HepG2 (cell line): Measurements from ENCODE around the gene SRSF2. TPM values are rescaled to one million over a fixed set of nuclear protein-coding genes. Genes with fewer than 3 reads are reported as not detected.

Experiments used
- DBP ChIP-seq: sonication (generic); formaldehyde crosslinking; IDR thresholded peaks from 2 replicates; pipeline ENCODE4 v1.4.0; 2020; ENCODE audit warnings: missing genetic modification reagents; ENCODE audit errors: not compliant biosample characterization
- HMG20B ChIP-seq: conservative IDR thresholded peaks from 2 replicates; pipeline ENCODE4 v1.6.1; 2016; ENCODE audit warnings: missing genetic modification reagents, missing compliant biosample characterization
- HNF4A ChIP-seq: sonication (generic); formaldehyde crosslinking; IDR thresholded peaks from 2 replicates; pipeline ENCODE4 v1.4.0; 2020; ENCODE audit warnings: missing genetic modification reagents
- HOXA3 ChIP-seq: sonication (generic); formaldehyde crosslinking; IDR thresholded peaks from 2 replicates; pipeline ENCODE4 v1.5.0; 2020; ENCODE audit warnings: missing genetic modification reagents
- JDP2 ChIP-seq: sonication (generic); formaldehyde crosslinking; IDR thresholded peaks from 2 replicates; pipeline ENCODE4 v1.8.1; 2022; ENCODE audit warnings: missing genetic modification reagents, borderline replicate concordance
- JUNB ChIP-seq: sonication (generic); formaldehyde crosslinking; IDR thresholded peaks from 2 replicates; pipeline ENCODE4 v1.8.0; 2022; ENCODE audit warnings: missing genetic modification reagents, mild to moderate bottlenecking, borderline replicate concordance
- NFKBIZ ChIP-seq: IDR thresholded peaks from 2 replicates; pipeline ENCODE4 v1.6.1; 2018; ENCODE audit warnings: missing genetic modification reagents, missing compliant biosample characterization
- PRDM10 ChIP-seq: sonication (generic); formaldehyde crosslinking; IDR thresholded peaks from 2 replicates; pipeline ENCODE4 v1.4.0; 2020; ENCODE audit warnings: low read depth, missing genetic modification reagents
- SP2 ChIP-seq: sonication (generic); formaldehyde crosslinking; IDR thresholded peaks from 2 replicates; pipeline ENCODE4 v1.5.1; 2020; ENCODE audit warnings: mild to moderate bottlenecking, missing genetic modification reagents
- ZFP36 ChIP-seq: fragments of 150-350 bp; IDR thresholded peaks from 2 replicates; pipeline ENCODE4 v1.6.1; 2018; ENCODE audit warnings: borderline replicate concordance, low read length, low read depth; ENCODE audit not compliant: partially characterized antibody
- ZNF138 ChIP-seq: sonication (generic); formaldehyde crosslinking; IDR thresholded peaks from 2 replicates; pipeline ENCODE4 v1.5.0; 2020; ENCODE audit warnings: mild to moderate bottlenecking, low read depth, missing genetic modification reagents
- ZNF329 ChIP-seq: sonication (generic); formaldehyde crosslinking; IDR thresholded peaks from 2 replicates; pipeline ENCODE4 v1.9.0; 2021; ENCODE audit warnings: low read depth, mild to moderate bottlenecking, missing genetic modification reagents
- ZSCAN21 ChIP-seq: sonication (generic); formaldehyde crosslinking; IDR thresholded peaks from 2 replicates; pipeline ENCODE4 v1.8.0; 2022; ENCODE audit warnings: mild to moderate bottlenecking, missing genetic modification reagents, moderate library complexity, borderline replicate concordance
- ZSCAN31 ChIP-seq: sonication (generic); formaldehyde crosslinking; IDR thresholded peaks from 2 replicates; pipeline ENCODE4 v1.5.0; 2020; ENCODE audit warnings: low read depth, mild to moderate bottlenecking, missing genetic modification reagents
- polyA plus RNA-seq, 8 experiments: library from polyadenylated mRNA; depleted of rRNA in 3 of 8; stranded (reverse) in 7 of 8; unstranded in 1 of 8; fragments of >200 nt; fragmentation: Illumina TruSeq in 4 of 8; extraction: Trizol in 4 of 8; gene quantifications; 2 replicates each; pipeline versions ENCODE4 v1.2.1 to v1.2.3, GENCODE V29; 2011 to 2016; ENCODE audit warnings: low read depth in 4 of 8, missing spikeins in 1 of 8, mixed read lengths in 1 of 8; ENCODE audit not compliant: insufficient read depth in 1 of 8
- total RNA-seq, 5 experiments: library from RNA; depleted of rRNA; stranded (reverse); fragments of >200 nt; fragmentation: Illumina TruSeq; extraction: Trizol; gene quantifications; 2 replicates each; pipeline ENCODE4 v1.2.3, GENCODE V29; 2016; ENCODE audit warnings: low read depth in 1 of 5
- TF ChIP-seq, protein P1 (sequence below): sonication (generic); formaldehyde crosslinking; IDR thresholded peaks from 2 replicates; pipeline ENCODE4 v1.4.0; 2020; ENCODE audit warnings: mild to moderate bottlenecking, low read depth, missing genetic modification reagents
- TF ChIP-seq, protein P2 (sequence below): sonication (generic); formaldehyde crosslinking; IDR thresholded peaks from 2 replicates; pipeline ENCODE4 v1.4.0; 2020; ENCODE audit warnings: missing genetic modification reagents, borderline replicate concordance
- TF ChIP-seq, protein P3 (sequence below): sonication (generic); formaldehyde crosslinking; IDR thresholded peaks from 2 replicates; pipeline ENCODE4 v1.8.0; 2022; ENCODE audit warnings: mild to moderate bottlenecking, missing genetic modification reagents, borderline replicate concordance

Gene SRSF2
- total and polyA plus RNA-seq, 2 of the 13 experiments (the other 11 are each of a cell fraction or from before 2014, with no cell fraction given), result 306 to 319 TPM

DNA sequence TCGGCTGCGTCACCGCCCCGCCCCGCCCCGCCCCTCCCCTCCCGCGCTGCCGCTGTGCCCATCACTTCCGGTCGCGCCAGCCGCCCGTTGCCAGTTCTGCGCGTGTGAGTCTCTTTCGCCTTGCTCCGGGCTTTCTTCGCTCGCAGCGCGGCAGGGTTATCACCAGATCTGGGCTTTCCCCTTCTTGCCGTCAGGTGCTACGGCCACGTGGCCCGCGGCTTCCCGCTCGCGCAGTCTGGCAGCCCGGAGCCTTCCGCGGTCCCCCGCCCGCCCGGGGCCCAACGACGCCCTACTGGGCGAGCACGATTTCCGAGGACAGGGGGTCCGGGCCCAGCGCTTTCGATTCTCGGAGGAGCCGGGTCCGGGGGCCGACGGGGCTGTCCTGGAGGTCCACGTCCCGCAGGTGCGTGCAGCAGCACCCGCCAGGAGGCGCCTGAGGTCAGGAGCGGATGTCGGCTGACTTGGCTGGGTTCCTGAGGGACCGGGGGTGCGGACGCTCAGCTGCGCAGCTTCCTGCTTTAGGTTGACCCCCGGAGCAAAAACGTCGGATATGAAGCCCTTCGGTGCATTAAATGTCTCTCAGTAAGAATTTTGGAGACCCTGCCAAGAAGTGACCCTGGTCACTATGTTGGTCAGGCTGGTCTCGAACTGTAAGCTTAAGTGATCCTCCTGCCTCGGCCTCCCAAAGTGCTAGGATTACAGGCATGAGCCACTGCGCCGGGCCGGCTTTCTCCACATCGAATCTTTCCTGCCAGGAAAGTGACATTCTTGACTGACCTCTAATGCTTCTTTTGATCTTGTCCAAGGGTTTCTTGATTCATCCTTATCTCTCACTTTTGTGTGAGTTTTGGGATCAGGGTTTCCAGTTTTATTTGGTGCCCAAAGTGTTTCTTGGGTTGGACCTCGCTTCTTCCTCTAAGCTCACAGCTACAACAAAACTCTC is 10.1 kb downstream of the SRSF2 start, which contains the start of gene METTL23 (continued):
- TF ChIP-seq ZSCAN31 (CRISPR knock-in tag), result no peak; the same call in 1 of the 2 replicates
- no peak for TF ChIP-seq DBP (CRISPR knock-in tag)
- TF ChIP-seq SP2 (CRISPR knock-in tag), result no peak
- TF ChIP-seq NFKBIZ, result no peak
- TF ChIP-seq, protein P1, sequence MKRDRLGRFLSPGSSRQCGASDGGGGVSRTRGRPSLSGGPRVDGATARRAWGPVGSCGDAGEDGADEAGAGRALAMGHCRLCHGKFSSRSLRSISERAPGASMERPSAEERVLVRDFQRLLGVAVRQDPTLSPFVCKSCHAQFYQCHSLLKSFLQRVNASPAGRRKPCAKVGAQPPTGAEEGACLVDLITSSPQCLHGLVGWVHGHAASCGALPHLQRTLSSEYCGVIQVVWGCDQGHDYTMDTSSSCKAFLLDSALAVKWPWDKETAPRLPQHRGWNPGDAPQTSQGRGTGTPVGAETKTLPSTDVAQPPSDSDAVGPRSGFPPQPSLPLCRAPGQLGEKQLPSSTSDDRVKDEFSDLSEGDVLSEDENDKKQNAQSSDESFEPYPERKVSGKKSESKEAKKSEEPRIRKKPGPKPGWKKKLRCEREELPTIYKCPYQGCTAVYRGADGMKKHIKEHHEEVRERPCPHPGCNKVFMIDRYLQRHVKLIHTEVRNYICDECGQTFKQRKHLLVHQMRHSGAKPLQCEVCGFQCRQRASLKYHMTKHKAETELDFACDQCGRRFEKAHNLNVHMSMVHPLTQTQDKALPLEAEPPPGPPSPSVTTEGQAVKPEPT, result no peak
- no peak for TF ChIP-seq ZSCAN21 (CRISPR knock-in tag)
- TF ChIP-seq, protein P2, sequence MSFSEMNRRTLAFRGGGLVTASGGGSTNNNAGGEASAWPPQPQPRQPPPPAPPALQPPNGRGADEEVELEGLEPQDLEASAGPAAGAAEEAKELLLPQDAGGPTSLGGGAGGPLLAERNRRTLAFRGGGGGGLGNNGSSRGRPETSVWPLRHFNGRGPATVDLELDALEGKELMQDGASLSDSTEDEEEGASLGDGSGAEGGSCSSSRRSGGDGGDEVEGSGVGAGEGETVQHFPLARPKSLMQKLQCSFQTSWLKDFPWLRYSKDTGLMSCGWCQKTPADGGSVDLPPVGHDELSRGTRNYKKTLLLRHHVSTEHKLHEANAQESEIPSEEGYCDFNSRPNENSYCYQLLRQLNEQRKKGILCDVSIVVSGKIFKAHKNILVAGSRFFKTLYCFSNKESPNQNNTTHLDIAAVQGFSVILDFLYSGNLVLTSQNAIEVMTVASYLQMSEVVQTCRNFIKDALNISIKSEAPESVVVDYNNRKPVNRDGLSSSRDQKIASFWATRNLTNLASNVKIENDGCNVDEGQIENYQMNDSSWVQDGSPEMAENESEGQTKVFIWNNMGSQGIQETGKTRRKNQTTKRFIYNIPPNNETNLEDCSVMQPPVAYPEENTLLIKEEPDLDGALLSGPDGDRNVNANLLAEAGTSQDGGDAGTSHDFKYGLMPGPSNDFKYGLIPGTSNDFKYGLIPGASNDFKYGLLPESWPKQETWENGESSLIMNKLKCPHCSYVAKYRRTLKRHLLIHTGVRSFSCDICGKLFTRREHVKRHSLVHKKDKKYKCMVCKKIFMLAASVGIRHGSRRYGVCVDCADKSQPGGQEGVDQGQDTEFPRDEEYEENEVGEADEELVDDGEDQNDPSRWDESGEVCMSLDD (CRISPR knock-in tag), result no peak
- no peak for TF ChIP-seq HMG20B (CRISPR knock-in tag)
- TF ChIP-seq PRDM10 (CRISPR knock-in tag), result peak; percentile 38; the same call in 1 of the 2 replicates
- TF ChIP-seq JDP2 (CRISPR knock-in tag), result 0 out of 2 replicates have a peak, but pooled peaks have one; percentile 59
- TF ChIP-seq HNF4A (CRISPR knock-in tag), result no peak
- TF ChIP-seq, protein P3, sequence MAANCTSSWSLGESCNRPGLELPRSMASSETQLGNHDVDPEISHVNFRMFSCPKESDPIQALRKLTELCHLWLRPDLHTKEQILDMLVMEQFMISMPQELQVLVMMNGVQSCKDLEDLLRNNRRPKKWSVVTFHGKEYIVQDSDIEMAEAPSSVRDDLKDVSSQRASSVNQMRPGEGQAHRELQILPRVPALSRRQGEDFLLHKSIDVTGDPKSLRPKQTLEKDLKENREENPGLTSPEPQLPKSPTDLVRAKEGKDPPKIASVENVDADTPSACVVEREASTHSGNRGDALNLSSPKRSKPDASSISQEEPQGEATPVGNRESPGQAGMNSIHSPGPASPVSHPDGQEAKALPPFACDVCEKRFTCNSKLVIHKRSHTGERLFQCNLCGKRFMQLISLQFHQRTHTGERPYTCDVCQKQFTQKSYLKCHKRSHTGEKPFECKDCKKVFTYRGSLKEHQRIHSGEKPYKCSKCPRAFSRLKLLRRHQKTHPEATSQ (CRISPR knock-in tag), result no peak
- TF ChIP-seq ZNF138 (CRISPR knock-in tag), result no peak; the same call in 1 of the 2 replicates
- 0 out of 2 replicates have a peak, but pooled peaks have one; percentile 17 for TF ChIP-seq JUNB (CRISPR knock-in tag)
- no peak for TF ChIP-seq ZNF329 (CRISPR knock-in tag)
- no peak for TF ChIP-seq HOXA3 (CRISPR knock-in tag)
- no peak for TF ChIP-seq ZFP36
